ENCODE results near the gene RHOD. TPM values are rescaled to one million over a fixed set of nuclear protein-coding genes. Genes with fewer than 3 reads are reported as not detected.

The RHOD gene
- total RNA-seq, 6 donors from 2014 or later: 14.5 to 37.7 (median 18.1) TPM

- no peaks in the 10 kb centered on the region for H3K27me3 ChIP-seq
- H3K36me3 ChIP-seq: no peaks in the 10 kb centered on the region
- ATAC-seq (ENCODE audit: low FRiP score in 2 of 2) (no peak), DNase-seq (no peak)
- no peaks in the 10 kb centered on the region for H3K9me3 ChIP-seq
- H3K4me1 ChIP-seq: no peaks in the 10 kb centered on the region
- no peak for TF ChIP-seq CTCF (IDR thresholded peaks at IDR 0.05)
- no peak for TF ChIP-seq EP300 (IDR thresholded peaks at IDR 0.05)
- TF ChIP-seq POLR2AphosphoS5 (IDR thresholded peaks at IDR 0.05): no peak
- no peak for TF ChIP-seq POLR2A (IDR thresholded peaks at IDR 0.05)
- H3K4me3 ChIP-seq: no peak overlapping the region
- H3K27ac ChIP-seq: no peak overlapping the region
- WGBS, 2 donors: 84 to 94% methylated on average over 6 to 13 of the region's 13 CpGs
Observed at GRCh38 chr11:67062526-67063373, 6.1 kb downstream of the RHOD start.

GRCh38 chr11:67066333-67066709, 9.7 kb downstream of the RHOD start:
- H3K27me3 ChIP-seq: no peaks in the 10 kb centered on the region
- DNase-seq: no peak
- H3K4me1 ChIP-seq: peaks cover 0 to 2% (median 2%) of the 10 kb centered on the region in 4 donors
- no peaks in the 10 kb centered on the region for H3K9me3 ChIP-seq
- no peak for ATAC-seq (ENCODE audit: low FRiP score in 2 of 2)
- WGBS, 2 donors: 93 to 95% methylated on average over 3 of the region's 3 CpGs
- no peak overlapping the region for H3K4me3 ChIP-seq
- H3K27ac ChIP-seq: no peak overlapping the region
- TF ChIP-seq POLR2AphosphoS5 (IDR thresholded peaks at IDR 0.05): no peak
- H3K36me3 ChIP-seq: no peaks in the 10 kb centered on the region

- no peaks in the 10 kb centered on the region for H3K36me3 ChIP-seq
- peaks cover 0 to 8% (median 5%) of the 10 kb centered on the region in 4 donors for H3K4me1 ChIP-seq
- no peak overlapping the region for H3K27ac ChIP-seq
- DNase-seq (peak; percentile 88 to 93), ATAC-seq (ENCODE audit: low FRiP score in 2 of 2) (peak; percentile 89 to 90)
- 39 to 56% methylated on average over 22 to 46 of the region's 53 CpGs for WGBS, 2 donors
- H3K27me3 ChIP-seq: no peaks in the 10 kb centered on the region
- TF ChIP-seq POLR2AphosphoS5 (IDR thresholded peaks at IDR 0.05) (no peak), POLR2A (IDR thresholded peaks at IDR 0.05) (no peak), CTCF (IDR thresholded peaks at IDR 0.05) (peak; percentile 78 to 93 (median 89)), EP300 (IDR thresholded peaks at IDR 0.05) (no peak)
- H3K4me3 ChIP-seq: peak overlapping the region in 3 of 4 donors; percentile 27 to 45 (median 42)
- H3K9me3 ChIP-seq: no peaks in the 10 kb centered on the region
Observed at GRCh38 chr11:67071420-67072284, 15.0 kb downstream of the RHOD start.

- no peak for TF ChIP-seq EP300 (IDR thresholded peaks at IDR 0.05)
- TF ChIP-seq POLR2AphosphoS5 (IDR thresholded peaks at IDR 0.05): no peak
- TF ChIP-seq CTCF (IDR thresholded peaks at IDR 0.05): no peak
- TF ChIP-seq POLR2A (IDR thresholded peaks at IDR 0.05): no peak
- no peaks in the 10 kb centered on the region for H3K9me3 ChIP-seq
- H3K4me1 ChIP-seq: peaks cover 0 to 8% (median 5%) of the 10 kb centered on the region in 4 donors
- DNase-seq: no peak
- ATAC-seq (ENCODE audit: low FRiP score in 2 of 2): no peak
- H3K4me3 ChIP-seq: no peak overlapping the region
- 79 to 92% methylated on average over 11 of the region's 11 CpGs for WGBS, 2 donors
- no peak overlapping the region for H3K27ac ChIP-seq
- no peaks in the 10 kb centered on the region for H3K36me3 ChIP-seq
- no peaks in the 10 kb centered on the region for H3K27me3 ChIP-seq
Observed at GRCh38 chr11:67072295-67072694, 15.6 kb downstream of the RHOD start.

- whole genome bisulfite sequencing, 2 donors: 89 to 90% methylated on average over 9 of the region's 9 CpGs
- H3K4me3 ChIP-seq: no peak overlapping the region
- no peak for ATAC-seq (ENCODE audit: low FRiP score in 2 of 2)
Observed at GRCh38 chr11:67073908-67074307, 17.3 kb downstream of the RHOD start.

More at GRCh38 chr11:67073908-67074307, 17.3 kb downstream of the RHOD start:
- H3K27me3 ChIP-seq: no peaks in the 10 kb centered on the region
- no peak for TF ChIP-seq CTCF (IDR thresholded peaks at IDR 0.05)
- no peak for TF ChIP-seq POLR2A (IDR thresholded peaks at IDR 0.05)
- no peak for TF ChIP-seq EP300 (IDR thresholded peaks at IDR 0.05)
- no peak for TF ChIP-seq POLR2AphosphoS5 (IDR thresholded peaks at IDR 0.05)
- H3K27ac ChIP-seq: no peak overlapping the region
- DNase-seq: no peak
- peaks cover 0 to 8% (median 5%) of the 10 kb centered on the region in 4 donors for H3K4me1 ChIP-seq
- H3K36me3 ChIP-seq: no peaks in the 10 kb centered on the region
- no peaks in the 10 kb centered on the region for H3K9me3 ChIP-seq
